HUES48 (cell line): ENCODE data around the gene ADCY5.

Experiments
- H3K27ac ChIP-seq: one replicate; pipeline ENCODE4 v1.7.0; 2013; ENCODE audit warnings: low read depth, low read length, inconsistent platforms
- H3K27me3 ChIP-seq: 2 replicates; pipeline ENCODE4 v1.6.1; 2013; ENCODE audit warnings: mild to moderate bottlenecking, low read length; ENCODE audit not compliant: control insufficient read depth, insufficient read depth
- H3K36me3 ChIP-seq: 2 replicates; pipeline ENCODE4 v1.6.1; 2013; ENCODE audit warnings: low read length; ENCODE audit not compliant: control insufficient read depth, insufficient read depth
- H3K4me1 ChIP-seq: 2 replicates; pipeline ENCODE4 v1.6.1; 2013; ENCODE audit warnings: mild to moderate bottlenecking, low read length; ENCODE audit not compliant: control insufficient read depth, insufficient read depth
- H3K4me3 ChIP-seq: 2 replicates; pipeline ENCODE4 v1.5.1; 2013; ENCODE audit warnings: mild to moderate bottlenecking, low read depth, low read length
- H3K9ac ChIP-seq: 2 replicates; pipeline ENCODE4 v1.6.1; 2013; ENCODE audit warnings: mild to moderate bottlenecking, low read depth, low read length, moderate library complexity
- H3K9me3 ChIP-seq: 2 replicates; pipeline ENCODE4 v1.6.1; 2013; ENCODE audit warnings: low read length; ENCODE audit not compliant: control insufficient read depth, insufficient read depth

ADCY5 gene

GRCh38 chr3:123346021-123346420, 102.9 kb downstream of the ADCY5 start:
- Histone ChIP-seq H3K36me3 (no peaks in the 10 kb centered on the region), H3K9ac (no peak overlapping the region), H3K9me3 (no peaks in the 10 kb centered on the region), H3K4me3 (no peak overlapping the region), H3K27me3 (peaks cover 4% of the 10 kb centered on the region; the same call in 1 of the 2 replicates), H3K4me1 (peaks cover 11% of the 10 kb centered on the region), H3K27ac (no peak overlapping the region)

- peak overlapping the region; percentile 30 for H3K27ac ChIP-seq
- no peak overlapping the region for H3K4me3 ChIP-seq
- no peak overlapping the region for H3K9ac ChIP-seq
- H3K27me3 ChIP-seq = peaks cover 4% of the 10 kb centered on the region; the same call in 1 of the 2 replicates
- H3K36me3 ChIP-seq = no peaks in the 10 kb centered on the region
- no peaks in the 10 kb centered on the region for H3K9me3 ChIP-seq
- H3K4me1 ChIP-seq = peaks cover 11% of the 10 kb centered on the region
Observed at GRCh38 chr3:123344907-123345594, 103.8 kb downstream of the ADCY5 start.

GRCh38 chr3:123344175-123344906, 104.5 kb downstream of the ADCY5 start:
- Histone ChIP-seq H3K9me3 (no peaks in the 10 kb centered on the region), H3K27ac (peak overlapping the region; percentile 30), H3K27me3 (peaks cover 4% of the 10 kb centered on the region; the same call in 1 of the 2 replicates), H3K9ac (no peak overlapping the region), H3K36me3 (no peaks in the 10 kb centered on the region), H3K4me1 (peaks cover 11% of the 10 kb centered on the region), H3K4me3 (no peak overlapping the region)

GRCh38 chr3:123343296-123344174, 105.4 kb downstream of the ADCY5 start:
- Histone ChIP-seq H3K27me3 (no peaks in the 10 kb centered on the region), H3K4me1 (peaks cover 11% of the 10 kb centered on the region), H3K4me3 (no peak overlapping the region), H3K9ac (no peak overlapping the region), H3K27ac (no peak overlapping the region), H3K9me3 (no peaks in the 10 kb centered on the region), H3K36me3 (no peaks in the 10 kb centered on the region)

- Histone ChIP-seq H3K9ac (no peak overlapping the region), H3K27me3 (no peaks in the 10 kb centered on the region), H3K4me1 (peaks cover 11% of the 10 kb centered on the region), H3K36me3 (no peaks in the 10 kb centered on the region), H3K27ac (no peak overlapping the region), H3K9me3 (no peaks in the 10 kb centered on the region), H3K4me3 (no peak overlapping the region)
Observed at GRCh38 chr3:123342631-123343080, 106.2 kb downstream of the ADCY5 start.

- Histone ChIP-seq H3K27ac (no peak overlapping the region), H3K9ac (no peak overlapping the region), H3K4me3 (no peak overlapping the region), H3K9me3 (no peaks in the 10 kb centered on the region), H3K4me1 (peaks cover 11% of the 10 kb centered on the region), H3K27me3 (no peaks in the 10 kb centered on the region), H3K36me3 (no peaks in the 10 kb centered on the region)
Observed at GRCh38 chr3:123341871-123342630, 106.8 kb downstream of the ADCY5 start.

- Histone ChIP-seq H3K27me3 (no peaks in the 10 kb centered on the region), H3K36me3 (no peaks in the 10 kb centered on the region), H3K9ac (no peak overlapping the region), H3K4me1 (peaks cover 11% of the 10 kb centered on the region), H3K9me3 (no peaks in the 10 kb centered on the region), H3K27ac (no peak overlapping the region), H3K4me3 (no peak overlapping the region)
Observed at GRCh38 chr3:123340336-123340735, 108.6 kb downstream of the ADCY5 start.

- Histone ChIP-seq H3K9me3 (no peaks in the 10 kb centered on the region), H3K9ac (no peak overlapping the region), H3K4me3 (no peak overlapping the region), H3K4me1 (peaks cover 2% of the 10 kb centered on the region; the same call in 1 of the 2 replicates), H3K27me3 (no peaks in the 10 kb centered on the region), H3K36me3 (no peaks in the 10 kb centered on the region), H3K27ac (no peak overlapping the region)
Observed at GRCh38 chr3:123339302-123339701, 109.6 kb downstream of the ADCY5 start.

- no peak overlapping the region for H3K27ac ChIP-seq
- no peaks in the 10 kb centered on the region for H3K36me3 ChIP-seq
- no peaks in the 10 kb centered on the region for H3K9me3 ChIP-seq
- no peak overlapping the region for H3K9ac ChIP-seq
- H3K4me3 ChIP-seq = no peak overlapping the region
- no peaks in the 10 kb centered on the region for H3K4me1 ChIP-seq
- no peaks in the 10 kb centered on the region for H3K27me3 ChIP-seq
Observed at GRCh38 chr3:123338620-123339061, 110.2 kb downstream of the ADCY5 start.

- H3K4me1 ChIP-seq = no peaks in the 10 kb centered on the region
- H3K9me3 ChIP-seq = no peaks in the 10 kb centered on the region
- no peak overlapping the region for H3K4me3 ChIP-seq
- H3K9ac ChIP-seq = no peak overlapping the region
- no peak overlapping the region for H3K27ac ChIP-seq
- H3K36me3 ChIP-seq = no peaks in the 10 kb centered on the region
- no peaks in the 10 kb centered on the region for H3K27me3 ChIP-seq
Observed at GRCh38 chr3:123337948-123338619, 110.8 kb downstream of the ADCY5 start.
